ENCODE data around the gene PYCR2.
"Not testable (repeated sequence)": the region's sequence is repeated elsewhere in the genome, so short reads cannot be mapped to it uniquely, and the experiment has no call there.

Gene PYCR2

GRCh38 chr1:225890346-225891228 lies 33.5 kb downstream of the PYCR2 start:
- DNase-seq (ENCODE audit: low read depth) = no peak

GRCh38 chr1:225889743-225890142 lies 34.3 kb downstream of the PYCR2 start:
- no peak for DNase-seq (ENCODE audit: low read depth)

DNA sequence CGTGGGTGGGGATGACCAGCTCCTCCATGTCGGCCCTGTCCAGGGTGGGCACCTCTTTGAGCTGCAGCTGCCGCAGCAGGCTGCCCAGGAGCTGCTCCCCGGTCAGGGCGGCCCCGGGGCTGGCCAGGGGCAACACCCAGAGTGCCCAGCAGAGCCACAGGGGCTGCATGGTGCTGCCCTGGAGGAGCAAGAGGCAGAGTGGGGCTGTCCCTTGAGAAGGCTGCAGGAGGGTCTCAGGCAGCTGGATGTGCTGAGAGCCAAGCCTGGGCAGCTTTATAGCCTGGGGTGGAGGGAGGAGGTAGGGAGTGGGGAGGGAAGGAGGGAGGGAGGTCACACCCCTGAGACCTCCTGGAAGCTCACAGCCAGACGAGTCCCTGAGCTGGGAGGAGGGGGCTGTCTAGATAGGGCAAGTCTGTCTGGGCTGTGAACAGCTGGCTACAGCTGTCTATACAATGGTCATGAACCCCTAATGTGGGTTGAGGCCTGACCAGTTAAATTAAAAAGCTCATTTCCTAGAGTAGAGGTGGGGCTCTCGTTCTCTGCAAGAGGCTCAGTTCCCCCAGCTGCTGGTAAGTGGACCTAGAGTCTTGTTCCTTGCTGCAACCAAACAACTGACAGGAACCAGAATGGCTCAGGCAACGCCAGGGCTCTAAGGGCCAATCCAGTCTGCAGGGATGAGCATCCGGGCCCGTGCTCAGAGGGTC lies 35.0 kb downstream of the PYCR2 start, which contains the start of gene LEFTY1:
Gene LEFTY1, minus strand, starts transcription at position 249 of the 704 bp plus-strand sequence. Its CDS starts 80 bp downstream, at position 169.
- no peak for DNase-seq (ENCODE audit: low read depth)

DNA sequence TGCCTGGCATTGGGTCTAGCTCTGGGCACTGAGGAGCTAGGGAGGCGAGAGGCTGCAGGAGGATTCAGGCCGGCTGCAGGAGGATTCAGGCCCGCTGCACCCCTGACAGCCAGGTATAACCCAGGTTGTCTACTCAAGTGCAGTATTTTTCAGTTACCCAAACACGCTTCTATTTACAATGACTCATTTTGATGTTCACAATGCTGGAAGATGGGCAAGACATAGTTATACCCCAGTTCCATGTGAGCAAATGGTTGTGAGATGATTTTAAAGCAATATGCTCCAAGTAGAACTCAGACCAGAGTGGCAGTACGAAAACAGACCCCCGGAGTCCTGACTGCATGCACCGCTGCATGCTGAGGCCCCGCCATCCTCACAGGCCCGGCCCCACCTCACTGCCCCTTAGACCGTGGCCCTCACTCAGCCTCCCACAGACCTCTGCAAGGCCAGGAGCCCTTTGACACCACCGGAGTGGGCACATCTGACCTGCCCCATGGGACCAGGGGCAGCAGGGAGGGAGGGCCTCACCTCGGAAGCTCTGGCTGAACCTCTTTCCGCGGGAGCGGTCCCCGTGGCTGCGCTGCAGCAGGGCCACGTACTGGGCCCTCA lies 35.7 kb downstream of the PYCR2 start:
- DNase-seq (ENCODE audit: low read depth) = no peak

DNA sequence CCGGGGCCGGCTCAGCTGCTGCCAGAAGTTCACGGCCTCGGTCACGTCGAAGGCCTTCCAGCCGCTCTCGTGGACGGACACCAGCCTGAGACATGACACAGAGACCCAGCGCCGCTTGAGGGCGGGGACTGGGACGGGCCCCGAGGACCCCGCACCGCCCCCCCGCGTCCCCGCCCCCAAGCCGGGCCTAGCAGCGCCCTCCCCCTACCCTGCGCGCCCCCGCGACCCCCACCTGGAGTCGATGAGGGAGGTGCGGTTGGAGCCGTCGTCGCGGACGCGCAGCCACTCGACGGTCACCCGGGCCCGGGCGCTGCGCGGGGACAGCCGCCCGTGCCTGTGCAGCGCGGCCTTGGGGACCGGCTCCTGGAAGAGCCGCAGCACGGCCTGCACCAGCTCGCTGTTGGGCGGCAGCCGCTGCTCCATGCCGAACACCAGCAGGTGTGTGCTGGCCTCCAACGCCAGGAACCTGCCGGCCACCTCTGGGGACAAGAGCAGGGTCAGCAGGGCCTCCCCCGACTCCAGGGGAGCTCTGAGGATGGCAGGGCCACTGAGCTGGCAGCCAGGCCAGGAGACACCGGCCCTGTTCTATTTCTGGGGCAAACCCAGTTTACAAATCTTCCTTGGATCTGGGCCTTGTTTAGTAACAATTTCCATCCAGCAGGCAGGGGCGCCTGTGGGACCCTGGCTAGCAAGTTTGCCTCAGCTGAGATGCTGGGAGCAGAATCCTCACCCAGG lies 36.3 kb downstream of the PYCR2 start:
- DNase-seq (ENCODE audit: low read depth) = not testable (repeated sequence)

DNA sequence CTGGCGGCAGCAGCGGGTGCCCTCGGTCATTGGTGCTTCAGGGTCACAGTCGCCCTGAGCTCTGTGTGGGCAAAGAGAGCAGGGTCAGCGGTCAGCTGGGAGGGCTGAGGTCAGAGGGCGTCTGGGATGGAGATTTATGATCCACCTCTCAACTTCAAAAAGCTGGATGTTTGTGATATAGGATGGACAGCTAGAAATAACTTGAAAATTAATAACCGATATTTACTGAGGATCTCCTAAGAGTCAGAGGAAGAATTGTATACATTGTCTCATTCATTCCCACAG lies 37.1 kb downstream of the PYCR2 start:
- DNase-seq (ENCODE audit: low read depth) = no peak

DNA sequence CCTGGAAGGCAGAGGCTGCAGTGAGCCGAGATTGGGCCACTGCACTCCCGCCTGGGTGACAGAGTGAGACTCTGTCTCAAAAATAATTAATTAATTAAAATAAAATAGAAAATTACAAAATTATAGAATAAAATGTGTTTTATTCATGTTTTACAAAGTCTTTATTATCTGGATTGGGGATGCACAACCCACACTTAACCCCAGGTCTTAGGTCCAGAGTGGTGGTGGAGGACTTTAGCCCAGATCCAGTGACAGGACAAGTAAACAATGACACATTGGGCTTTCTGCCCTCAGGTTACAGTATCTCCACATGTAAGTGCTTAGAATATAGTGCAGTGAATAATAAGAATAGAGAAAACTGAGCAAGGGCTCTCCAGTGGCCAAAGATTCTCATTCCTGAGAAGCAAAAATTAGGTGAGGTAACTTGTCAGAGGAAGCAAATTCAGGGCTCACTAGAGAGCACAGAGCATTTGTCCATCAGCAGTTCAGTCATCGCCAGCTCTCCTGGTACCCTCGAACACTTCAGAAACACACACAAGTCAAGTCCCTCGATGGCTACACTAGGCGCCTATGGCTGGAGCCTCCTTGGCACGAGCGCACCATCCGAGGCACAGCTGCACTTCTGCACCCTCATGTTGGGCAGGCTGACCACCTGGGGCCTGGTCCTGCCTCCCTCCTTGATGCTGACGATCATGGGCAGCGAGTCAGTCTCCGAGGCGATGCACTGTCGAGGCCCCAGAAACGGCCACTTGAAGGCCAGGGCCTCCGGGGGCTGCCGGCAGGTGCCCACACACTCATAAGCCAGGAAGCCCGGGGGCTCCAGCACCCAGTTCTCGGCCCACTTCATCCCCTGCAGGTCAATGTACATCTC lies 37.7 kb downstream of the PYCR2 start:
- no peak for DNase-seq (ENCODE audit: low read depth)

GRCh38 chr1:225885336-225885735 lies 38.7 kb downstream of the PYCR2 start:
- DNase-seq (ENCODE audit: low read depth) = no peak

DNA sequence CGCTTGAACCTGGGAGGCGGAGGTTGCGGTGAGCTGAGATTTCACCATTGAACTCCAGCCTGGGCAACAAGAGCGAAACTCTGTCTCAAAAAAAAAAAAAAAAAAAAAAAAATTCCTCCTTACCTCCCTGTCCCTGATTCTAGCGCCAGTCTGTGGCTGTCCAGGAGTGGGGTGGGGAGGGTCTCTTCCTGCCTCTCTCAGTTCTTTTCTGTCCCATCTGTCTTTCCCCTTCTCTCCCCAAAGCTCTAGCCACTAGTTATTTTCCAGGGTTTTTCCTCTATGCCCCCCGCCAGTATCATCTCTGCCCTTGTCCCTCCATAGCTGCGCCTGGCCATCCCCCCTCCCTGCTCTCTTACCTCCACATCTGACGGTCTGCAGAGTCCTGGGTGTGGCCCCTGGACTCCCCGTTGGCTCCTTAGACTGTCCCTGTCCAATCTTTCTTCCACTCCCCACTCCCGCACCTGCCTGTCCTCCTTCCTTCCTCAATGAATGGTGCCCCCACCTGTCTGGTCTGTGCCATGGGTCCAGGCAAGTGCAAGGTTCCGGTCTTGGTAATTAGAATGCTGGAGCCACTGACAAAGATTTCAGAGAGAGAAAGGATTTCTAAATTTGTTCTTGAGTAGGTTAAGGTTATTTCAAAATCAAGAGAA lies 40.3 kb downstream of the PYCR2 start:
- DNase-seq (ENCODE audit: low read depth) = no peak

DNA sequence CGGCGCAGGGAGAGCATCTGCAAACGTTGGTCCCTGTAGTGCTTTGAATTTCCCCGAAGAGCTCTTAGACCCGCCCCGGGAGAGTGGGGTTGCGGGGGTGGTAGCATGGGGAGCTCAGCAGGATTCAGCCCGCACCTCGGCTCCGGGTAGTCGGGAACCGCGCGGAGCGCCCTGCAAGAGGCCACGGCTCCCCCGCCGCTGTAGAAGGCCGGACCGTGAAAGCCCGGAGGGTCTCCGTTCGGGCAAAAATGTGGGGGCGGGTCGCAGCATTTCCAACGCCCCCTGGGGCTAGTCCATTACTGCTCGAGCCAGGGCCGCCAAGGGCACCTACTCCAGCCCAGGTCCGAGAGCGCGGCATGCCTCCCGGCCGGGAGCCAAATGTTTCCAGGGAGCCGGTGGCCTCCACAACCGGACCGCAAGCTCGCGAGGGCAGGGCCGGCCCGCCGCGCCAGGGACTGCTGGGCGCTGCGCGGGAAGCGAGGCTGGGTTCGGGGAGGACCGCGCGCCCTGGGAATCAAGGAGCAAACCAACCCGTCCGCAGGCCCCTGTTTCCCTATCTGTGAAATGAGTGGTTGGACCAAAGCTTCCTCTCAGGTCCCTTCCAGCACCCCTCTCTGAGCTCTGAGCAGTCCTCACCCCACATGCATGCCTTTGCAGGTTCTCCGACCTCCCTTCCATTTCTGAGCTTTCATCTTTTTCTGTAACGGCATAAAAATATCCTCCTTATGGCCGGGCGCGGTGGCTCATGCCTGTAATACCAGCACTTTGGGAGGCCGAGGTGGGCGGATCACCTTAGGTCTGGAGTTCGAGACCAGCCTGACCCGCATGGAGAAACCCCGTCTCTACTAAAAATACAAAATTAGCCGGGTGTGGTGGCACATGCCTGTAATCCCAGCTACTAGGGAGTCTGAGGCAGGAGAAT lies 41.1 kb downstream of the PYCR2 start:
- no peak for DNase-seq (ENCODE audit: low read depth)

DNA sequence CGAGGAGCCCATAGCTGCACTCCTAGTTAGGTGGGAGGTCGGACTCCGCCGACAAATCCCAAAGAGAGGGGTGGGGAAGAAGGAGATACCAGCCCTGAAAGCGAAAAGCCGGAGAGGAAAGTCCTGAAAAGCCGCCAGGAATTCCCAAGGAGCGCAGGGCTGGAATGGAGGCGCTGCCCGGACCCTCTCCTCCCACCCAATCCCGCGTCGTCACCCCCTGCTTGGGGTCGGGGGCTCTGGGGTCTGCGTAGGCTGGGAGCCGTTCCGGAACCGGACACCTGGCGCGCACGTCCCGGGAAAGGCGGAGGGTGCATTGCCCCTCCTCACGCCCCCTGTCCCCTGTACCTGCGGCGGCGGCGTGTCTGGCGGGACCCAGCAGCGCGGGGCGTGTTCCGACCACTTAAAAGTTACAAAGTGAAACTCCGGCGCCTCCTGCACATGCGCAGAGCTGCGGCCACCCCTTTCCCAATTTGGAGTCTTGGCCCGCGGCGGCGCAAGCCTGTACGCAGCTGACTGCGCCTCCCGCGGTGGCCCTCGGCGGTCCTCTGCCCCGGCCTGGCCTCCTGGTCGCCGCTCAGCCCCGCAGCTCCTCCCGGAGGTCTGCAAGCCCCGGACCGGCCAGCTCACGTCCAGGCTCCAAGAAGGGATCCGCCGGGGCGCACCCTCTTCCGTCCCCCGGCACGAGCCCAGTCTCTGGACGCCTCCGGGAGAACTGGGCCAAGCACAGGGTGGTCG lies 41.9 kb downstream of the PYCR2 start, which contains the start of gene TMEM63A:
Gene TMEM63A, minus strand, starts transcription at position 422 of the 735 bp plus-strand sequence. CDS start 4,800 bp downstream, outside the sequence.
- DNase-seq (ENCODE audit: low read depth) = peak; percentile 83

GRCh38 chr1:225881081-225881958 lies 42.7 kb downstream of the PYCR2 start:
- peak; percentile 29 for DNase-seq (ENCODE audit: low read depth)

DNA sequence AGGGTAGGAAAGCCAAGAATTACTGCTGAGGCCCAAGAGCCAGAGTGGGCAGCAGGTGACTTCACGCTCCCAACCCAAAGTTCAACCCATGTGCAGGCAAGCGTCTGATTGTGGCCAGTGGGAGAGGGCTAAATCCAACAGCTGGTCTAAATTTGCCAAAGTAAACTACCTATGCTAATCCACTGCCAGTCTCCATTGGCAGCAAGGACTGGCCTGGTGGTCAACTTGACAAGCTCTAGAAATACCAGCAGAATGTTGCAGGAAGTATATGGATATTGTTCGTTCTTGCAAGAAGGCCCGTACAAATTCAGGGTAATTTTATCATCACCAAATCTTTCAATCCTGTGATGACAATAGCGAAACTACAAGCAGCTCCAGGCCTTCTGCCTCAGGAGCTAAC lies 43.4 kb downstream of the PYCR2 start:
- DNase-seq (ENCODE audit: low read depth) = no peak

DNA sequence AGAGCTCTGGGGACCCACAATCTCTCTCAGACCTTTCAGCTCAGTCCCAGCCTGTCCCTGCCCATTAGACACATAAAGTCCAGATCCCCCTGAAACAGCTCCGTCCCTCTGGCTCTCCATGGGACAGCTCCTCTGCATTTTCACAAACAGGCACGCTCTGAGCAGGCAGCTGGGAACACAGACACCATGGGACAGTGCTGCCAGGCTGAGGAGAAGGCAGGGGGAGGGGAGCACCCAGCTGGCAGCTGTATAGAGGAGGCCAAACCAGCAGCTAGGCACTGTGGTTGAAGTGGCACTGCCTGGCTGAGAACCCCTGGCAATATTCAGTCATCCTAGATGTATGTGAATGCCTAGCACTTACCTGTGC lies 43.8 kb downstream of the PYCR2 start:
- DNase-seq (ENCODE audit: low read depth) = no peak

- no peak for DNase-seq (ENCODE audit: low read depth)
Measured at GRCh38 chr1:225879521-225880221, 44.4 kb downstream of the PYCR2 start.

DNA sequence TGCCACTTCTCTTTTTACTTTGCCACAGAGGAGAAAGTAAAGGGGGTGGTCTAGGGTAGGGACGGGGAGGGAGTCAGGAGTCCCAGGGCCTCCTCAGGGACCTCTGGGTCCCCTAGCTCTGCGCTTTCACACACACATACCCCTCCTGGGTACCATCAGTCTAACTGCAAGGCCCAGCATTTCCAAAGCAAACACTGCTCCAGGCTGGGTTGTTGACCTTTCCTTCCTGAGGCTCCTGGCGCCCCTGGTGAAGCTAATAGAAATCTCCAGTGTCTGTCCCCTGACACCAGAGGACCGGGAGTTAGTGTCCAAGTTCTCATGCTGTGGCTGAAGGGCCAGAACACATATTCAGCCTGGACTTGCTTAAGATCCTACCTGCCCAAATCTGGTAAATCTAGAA lies 45.8 kb downstream of the PYCR2 start:
- DNase-seq (ENCODE audit: low read depth) = no peak

GRCh38 chr1:225877580-225877979 lies 46.5 kb downstream of the PYCR2 start:
- DNase-seq (ENCODE audit: low read depth) = no peak

Data from activated gamma-delta T cell treated with anti-CD3 and anti-CD28 coated beads, Interleukin-2, amount 50 U/mL, for 16 hours (primary cell).